Measurements from ENCODE around the gene RALGPS1.
"Not testable (repeated sequence)": the region's sequence is repeated elsewhere in the genome, so short reads cannot be mapped to it uniquely, and the experiment has no call there.

The RALGPS1 gene

DNA sequence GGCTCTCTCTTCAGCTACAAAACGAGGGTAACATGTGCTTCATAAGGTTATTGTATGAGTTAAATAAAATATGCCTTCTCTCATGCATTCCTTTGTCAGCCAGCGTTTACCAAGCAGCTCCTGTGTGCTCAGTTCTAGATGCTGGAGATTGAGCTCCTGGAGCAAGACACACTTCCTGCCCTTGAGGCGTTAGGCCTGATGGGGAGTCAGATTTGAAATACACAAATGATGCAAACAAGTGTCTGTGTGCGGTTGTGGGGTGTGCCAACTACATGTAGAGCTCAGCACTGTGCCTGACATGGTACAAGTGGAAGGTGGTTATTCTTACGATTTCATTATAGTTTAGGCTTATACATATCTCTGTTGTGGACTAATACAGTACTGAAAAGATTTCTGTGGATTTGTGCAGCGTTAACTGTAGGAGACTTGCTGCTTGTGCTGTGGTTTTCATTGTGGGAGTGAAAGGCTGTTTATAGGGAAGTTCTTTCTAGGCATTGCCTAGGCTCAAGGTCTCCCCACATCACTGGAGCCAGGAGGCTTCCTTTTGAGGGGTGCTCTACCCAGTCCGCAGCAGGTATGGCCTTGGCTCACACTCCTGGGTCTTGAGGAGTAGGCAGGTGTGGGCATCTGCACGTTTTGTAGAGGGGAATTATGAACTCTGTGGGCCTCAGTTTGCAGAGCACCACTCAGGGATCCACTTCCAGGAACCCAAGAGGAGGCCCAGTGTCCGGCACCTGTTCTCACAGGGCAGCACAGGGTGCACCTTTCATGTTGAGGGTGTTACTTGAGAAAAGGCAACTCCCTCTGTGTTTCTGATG is 247.7 kb downstream of the RALGPS1 start:
- DNase-seq: no peak

DNA sequence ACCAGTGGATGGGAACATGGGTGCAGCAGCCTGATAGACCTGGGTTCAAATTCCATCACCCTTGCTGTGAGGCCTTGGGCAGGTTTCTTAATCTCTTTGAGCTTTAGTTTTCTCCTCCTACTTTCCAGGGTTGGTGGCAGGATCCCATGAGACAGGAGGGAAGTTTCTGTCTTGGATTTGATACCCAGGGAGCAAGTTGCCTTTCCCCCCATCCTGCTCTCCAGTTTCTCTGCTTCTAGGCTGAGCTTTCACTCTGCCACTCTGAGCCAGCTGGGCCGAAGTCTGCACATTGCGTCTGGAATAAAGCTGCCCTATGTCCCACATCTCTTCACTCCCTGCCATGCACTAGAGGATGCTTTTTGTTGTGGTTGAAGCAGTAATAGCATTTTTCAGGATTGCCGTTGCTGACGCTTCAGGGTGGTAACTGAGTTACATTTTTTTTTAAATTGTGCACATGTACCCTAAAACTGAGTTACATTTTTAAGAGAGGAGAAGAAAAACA is 248.3 kb downstream of the RALGPS1 start:
- DNase-seq: no peak

DNA sequence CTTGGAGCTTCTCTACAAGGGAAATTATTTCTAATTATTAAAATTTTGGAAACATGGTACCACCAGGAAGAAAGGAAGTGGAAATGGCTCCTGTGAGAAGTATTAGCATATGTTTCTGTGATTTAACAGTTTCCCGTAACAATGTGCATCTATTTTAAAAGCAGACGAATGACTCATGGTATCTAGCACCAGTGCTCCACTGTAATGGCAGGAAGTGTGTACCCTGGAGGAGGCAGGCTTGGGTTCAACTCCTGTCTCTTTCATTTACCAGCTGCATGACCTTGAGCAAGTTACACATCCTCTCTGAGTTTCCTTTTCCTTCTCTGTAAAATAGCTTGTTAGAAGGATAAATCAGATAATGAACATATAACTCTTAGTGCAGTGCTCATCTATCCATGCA is 248.8 kb downstream of the RALGPS1 start:
- DNase-seq: no peak

DNA sequence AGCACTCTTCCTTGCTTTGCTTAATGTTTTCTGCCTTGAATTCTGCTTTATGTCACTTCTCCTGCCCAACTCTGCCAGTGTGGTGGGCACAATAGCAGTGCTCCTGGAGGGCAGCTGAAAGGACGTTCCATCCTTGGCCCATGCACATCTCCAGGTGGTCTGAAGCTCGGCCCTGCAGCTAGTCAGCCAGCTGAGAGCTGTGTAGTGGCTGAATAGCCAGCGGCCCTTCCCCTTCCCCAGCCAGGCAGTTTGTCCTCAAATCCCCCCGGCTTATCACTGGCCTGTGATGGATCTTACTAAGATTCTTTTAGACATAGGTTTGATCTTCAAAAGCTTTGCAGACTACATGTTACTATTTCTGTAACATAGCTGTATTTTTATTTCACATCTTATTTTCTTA is 250.5 kb downstream of the RALGPS1 start:
- DNase-seq: no peak

DNA sequence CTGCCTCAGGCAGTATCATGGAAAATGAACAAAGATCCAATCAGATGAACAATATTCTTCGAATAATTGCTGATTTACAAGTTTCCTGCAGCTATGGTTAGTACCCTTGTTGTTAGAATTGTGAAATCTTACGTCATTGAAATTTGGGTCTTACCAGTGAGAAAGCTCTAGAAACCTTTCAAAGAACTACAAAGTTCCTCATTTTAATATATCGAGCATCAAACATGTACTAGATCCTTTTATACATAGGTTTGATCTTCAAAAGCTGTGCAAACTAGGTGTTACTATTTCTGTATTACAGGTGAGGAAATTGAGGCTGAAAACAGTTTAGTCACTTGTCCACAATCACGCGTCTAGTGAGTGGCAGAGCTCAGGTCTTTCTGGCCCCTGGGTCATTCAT is 251.5 kb downstream of the RALGPS1 start:
- no peak for DNase-seq

DNA sequence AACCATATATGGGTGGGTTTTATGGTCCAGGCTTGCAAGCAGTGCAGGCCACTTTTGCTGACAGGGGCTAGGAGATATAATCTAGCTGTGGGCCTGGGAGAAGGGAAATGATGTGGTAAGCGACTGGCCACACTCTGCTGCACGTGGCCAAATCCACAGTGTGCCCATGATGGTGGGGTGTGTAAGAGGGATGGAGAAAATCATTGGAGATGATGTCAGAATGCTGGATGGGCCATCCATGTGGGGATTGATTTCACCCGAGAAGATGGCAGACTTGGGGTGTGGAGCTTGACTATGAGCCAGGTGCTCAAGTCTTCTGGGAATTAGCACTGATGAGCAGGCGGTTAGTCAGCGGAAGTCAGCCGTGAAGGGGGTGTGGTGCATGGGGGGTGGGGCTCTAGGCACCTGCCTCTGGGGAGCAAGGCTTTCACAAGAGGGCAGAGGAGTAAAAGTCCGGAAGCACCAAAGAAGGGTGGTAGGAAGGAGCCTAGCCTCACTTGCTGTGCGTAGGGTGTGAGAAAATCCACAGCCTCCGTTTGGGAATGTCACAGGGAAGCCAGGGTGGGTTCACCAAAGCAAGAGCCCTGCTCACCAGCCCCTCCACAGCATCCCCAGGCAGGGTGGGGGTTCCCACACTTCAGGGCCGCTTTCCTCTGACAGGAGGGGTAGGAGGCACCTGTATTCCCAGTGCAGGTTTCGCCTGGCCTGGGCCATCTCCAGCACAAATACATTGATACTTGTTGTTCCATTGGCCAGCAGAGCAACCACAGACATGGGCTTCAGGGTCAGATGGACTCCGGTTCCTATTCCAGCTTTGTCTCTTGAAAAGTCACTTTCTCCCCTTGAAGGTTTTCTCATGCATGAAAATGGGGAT is 252.3 kb downstream of the RALGPS1 start:
- peak; percentile 63 to 80 for DNase-seq

DNA sequence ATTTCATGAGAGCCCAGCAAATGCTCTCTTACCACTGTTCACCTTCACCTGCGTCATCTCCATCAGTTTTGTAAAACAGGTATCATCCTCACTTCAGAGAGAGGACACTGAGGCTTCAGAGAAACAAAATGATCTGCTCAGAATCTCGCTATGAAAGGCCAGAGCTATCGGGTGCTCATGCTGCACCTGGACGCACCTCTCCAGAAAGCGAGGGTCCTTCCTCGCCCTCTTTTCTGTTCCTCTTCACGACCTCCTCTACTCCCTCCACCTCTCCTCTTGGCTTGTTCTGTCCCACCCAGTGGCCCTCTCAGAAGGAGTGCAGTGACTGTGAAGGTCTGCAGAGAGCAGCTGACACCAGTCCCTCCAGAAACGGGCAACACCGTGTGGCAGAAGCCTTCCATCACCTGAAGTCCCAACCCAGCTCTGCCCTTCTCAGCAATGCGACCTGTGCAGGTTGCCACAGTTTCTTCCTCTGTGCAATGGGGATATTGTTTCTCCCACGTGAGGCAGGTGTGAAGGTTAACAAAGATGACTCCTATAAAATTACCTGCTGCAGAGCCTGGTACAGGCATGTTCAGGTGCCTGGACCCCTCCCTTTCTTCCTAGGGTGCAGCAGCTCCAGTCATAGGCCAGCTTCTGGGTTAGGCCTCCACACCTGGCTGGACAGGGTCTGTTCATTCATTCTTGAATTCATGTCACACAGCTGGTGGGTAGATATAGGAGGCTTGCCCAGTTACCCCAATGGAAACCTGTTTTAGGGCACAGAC is 253.2 kb downstream of the RALGPS1 start:
- no peak for DNase-seq

DNA sequence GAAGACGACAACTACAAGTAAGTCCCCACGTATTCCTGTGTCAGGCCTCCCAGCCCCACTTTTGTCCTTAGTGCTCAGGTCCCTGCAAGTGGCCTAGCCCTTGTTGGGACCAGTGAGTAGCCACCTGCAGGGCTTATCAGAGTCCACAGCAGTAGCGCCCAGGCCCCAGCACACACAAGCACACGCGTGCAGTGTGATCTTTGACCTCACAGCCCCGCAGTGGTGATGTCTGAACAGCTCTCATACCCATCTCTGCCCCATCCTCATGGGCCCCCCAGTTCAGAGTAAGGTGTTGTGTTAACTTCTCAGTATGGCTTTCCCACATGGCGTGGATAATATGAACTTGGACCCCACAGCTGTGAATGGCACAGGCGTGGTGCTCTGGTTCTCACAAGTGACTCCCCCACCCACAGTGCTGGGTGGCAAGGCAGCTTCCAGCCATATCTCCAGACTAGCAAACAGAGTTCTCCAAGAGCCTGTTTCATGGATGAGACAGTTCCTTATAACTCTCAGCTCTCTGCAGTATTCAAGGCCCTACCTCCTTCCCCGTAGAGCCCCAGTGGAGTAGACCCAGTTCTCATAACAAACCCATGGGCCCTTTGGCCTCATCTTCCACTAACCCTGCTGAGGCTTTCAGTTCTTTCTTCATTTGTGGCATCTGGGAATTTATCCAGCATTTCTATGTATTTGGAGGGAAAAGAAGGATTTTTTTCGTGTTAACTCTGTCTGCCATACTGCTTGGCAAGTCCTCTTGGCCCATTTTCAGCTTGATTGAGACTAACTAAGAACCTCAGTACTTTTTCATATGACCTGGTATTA is 254.4 kb downstream of the RALGPS1 start:
- no peak for DNase-seq

DNA sequence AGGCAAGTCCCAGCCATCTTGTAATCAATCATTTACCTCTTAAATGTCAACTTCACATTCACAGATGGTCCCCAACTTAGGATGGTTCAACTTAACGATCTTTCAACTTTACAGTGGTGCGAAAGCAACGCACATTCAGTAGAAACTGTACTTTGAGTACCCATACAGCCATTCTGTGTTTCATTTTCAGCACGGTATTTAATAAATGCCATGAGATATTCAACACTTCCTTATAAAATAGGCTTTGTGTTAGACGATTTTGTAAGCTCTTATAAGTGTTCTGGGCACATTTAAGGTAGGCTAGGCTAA is 254.9 kb downstream of the RALGPS1 start:
- DNase-seq: no peak

DNA sequence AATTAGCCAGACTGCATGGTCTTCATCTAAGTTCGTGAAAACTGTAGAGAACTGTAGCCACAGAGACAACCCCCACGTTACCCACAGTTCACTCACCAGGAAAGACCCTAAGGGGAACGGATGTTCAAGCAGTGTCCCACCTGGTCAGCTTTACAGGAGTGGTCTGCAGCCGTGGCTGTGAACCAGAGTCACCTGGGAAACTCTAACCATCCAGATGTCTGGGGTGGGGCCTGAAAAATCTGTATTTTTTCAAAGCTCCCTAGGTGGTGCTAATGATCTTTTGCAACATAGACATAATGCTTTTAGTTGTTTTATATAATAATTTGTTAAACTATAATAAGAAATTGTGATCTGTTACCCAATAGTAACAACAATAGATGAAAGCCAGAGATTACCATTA is 255.5 kb downstream of the RALGPS1 start:
- DNase-seq: no peak

DNA sequence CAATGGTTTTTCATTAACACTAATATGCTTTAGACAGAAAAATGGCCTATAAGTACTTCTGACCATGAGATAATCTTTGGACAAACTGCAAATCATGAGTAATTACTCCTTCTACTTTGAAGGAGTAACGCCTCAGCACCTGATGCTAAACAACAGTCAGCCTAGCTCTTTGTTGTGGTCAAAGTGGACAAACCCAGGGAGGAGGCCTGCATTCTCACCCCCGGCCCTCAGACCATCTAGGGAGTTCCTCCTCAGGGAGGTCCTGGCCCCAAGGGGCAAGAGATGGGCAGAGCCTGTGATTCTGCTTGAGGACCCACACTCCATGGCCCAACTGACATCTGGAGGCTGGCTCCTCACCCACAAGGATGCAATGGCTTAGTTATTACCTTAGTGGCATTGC is 256.1 kb downstream of the RALGPS1 start:
- DNase-seq: no peak

DNA sequence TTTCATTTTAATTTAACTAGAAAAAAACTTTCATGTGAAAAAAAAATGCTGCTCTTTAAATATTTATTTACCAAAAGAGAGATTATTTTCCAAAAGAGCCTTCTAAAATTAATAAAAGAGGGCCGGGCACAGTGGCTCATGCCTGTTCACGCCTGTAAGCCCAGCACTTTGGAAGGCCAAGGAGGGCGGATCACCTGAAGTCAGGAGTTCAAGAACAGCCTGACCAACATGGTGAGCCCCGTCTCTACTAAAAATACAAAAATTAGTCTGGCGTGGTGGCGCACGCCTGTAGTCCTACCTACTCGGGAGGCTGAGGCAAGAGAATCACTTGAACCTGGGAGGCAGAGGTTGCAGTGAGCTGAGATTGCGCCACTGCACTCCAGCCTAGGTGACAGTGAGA is 256.8 kb downstream of the RALGPS1 start:
- DNase-seq: not testable (repeated sequence)

DNA sequence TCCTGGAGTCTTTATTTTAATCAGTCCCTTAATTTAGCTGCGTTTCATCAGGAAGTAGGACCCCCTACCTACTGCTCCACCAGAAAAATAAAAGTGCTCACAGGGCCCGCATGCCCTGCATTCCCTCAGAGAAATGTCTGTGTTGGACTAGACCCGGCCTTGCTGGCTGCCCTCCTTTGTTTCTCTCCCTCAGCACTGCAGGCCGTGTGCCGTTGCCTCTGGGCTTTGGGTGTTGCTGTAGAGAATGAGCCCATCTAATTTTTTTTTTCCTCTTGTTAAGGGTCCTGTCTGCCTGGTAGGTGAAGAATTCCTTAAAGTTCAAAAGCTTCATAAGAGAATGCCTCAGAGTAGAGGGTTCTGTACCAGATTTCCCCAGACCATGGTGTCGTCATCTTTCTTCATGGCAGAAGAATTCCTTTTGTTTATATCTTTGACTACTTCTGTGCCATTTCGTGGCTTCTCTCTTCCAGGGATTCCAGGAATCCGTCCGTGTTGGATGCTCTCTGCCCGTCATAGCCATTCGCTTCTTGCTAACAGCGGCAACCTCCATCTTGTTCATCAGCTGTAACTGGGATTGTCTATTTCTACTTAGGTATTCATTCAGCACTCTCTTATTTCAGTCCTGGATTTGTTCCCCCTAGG is 257.6 kb downstream of the RALGPS1 start:
- no peak for DNase-seq

DNA sequence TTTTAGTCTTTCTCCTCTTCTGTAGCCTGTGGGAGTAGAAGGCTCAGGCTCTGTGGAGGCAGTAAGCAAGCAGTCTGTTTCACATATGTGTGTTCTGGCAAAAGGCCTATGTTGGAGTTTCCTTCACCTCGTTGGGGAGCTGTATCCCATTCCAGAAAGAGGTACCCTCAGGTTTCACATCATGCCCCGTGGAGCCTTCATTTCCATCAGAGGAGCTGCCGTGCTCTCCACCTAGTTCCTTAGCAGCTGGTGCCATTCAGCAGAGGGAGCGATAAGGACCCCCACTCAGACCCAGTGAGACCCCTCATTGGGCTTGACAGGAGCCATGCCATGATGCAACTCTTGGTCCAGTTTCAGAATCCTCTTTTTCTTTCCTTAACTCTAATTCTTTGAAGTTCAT is 258.5 kb downstream of the RALGPS1 start:
- DNase-seq: no peak

DNA sequence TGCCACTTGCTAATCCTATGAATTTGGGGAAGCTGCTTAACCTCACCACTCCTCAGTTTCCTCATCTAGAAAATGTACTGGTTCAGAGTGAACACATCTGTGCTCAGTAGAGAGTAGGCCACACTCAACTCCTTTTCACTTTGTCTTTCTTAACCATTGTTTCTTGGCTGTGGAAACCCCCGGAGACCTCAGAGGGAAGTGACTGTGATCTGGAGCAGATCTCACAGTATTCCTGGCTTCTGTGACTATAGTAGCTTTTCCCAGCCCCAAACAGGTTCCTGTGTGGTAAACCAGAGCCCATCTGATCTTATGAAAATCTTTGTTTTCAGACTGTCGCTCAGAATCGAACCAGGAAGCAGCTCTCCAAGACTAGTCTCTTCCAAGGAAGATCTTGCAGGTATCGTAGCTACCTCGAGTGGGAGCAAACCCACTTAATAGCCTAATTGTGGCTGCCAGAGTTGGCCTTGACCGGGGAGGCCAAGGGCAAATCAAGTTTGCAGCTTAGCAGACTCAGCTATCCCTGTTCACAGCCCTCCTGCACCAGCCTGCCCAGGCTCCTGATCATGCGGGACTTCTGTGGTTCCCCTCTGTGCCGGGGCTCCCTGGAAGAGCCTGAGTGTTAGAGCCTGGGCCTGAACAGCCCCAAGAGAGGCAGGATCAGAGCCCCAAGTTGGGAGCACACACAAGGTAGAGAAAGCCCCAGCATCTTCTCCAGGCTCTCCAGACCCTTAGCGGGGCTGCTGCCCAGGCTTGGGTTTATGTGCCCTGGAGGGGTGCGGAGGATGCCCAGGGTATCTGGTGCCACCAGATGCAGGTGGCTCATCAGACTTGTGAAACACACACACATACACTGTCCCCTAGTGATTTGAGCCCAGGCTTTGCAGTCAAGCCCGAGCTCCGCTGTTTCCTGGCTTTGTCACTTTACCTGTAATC is 260.1 kb downstream of the RALGPS1 start:
- DNase-seq: no peak

DNA sequence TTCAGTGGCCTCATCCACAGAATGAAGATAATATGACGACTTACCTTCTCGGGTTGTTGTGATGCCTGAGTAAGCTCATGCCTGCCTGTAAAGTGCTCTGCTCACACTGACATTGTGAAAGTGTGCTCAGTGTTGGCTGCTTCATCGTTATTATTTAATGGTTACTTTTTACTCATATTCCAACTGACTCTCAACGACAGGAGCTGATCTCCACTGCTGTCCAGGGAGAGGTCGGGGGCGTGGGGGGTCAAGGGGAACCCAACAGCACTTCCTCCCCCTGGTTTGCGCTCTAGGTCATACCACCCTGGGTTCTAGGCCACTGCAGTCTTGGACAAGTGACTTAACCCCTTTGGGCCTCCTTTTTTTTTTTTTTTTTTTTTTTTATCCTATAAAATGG is 260.7 kb downstream of the RALGPS1 start:
- DNase-seq: no peak

DNA sequence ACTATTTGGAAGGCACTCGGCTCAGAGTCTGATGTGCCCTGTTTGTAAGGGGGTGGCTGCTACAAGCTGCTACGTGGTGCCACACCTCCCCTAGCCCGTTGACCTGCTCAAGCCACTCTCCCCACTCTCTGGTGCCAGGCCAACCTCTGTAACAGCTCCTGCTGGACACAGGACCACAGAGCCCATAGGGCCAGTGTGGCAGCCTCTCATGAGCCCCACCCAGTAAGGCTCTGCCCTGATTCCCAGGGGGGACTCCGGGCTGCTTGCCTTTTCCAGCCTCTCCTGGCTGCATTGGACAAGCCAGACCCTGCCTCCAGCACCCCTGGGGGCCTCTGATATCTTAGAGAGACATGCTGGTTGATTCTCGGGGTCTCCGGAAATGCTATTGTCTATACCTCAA is 261.2 kb downstream of the RALGPS1 start:
- DNase-seq: no peak

DNA sequence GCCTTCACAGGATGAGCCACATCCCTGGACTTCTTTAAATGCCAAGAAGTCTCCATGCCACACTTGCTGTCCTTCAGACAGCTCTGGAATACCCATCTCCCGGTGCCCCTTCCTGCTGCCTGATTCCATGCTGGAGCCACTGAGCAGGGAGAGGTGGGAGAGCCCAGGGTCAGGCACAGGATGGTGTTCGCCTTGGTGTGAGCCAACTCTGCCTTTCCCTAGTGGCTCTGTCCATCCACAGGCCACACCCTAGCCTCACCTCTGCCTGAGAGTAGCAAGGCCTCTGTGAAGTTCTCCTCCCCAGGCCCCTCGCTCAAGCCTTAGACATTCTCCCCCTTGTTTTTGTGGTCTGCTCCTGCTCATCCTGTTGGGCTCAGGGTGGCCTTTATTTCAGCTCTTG is 262.0 kb downstream of the RALGPS1 start:
- no peak for DNase-seq

DNA sequence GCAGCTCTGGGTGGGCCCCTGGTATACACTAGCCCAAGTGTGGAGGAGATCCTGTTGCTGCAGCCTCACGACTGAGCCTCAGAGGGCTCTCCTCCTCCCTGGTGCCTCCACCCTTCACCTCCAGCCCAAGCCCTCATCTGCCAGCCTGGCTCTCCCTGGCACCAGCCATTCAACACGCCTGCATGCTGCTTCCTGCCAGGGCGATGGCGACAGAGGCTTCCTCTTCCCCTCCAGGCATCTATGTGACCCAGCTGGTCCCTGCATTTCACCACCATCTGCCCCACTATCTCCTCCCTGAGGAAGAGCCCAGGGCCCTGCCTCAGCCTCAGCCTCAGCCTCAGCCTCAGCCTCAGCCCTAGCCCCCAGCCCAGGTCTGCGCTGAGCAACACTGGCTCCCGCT is 262.6 kb downstream of the RALGPS1 start:
- no peak for DNase-seq

DNA sequence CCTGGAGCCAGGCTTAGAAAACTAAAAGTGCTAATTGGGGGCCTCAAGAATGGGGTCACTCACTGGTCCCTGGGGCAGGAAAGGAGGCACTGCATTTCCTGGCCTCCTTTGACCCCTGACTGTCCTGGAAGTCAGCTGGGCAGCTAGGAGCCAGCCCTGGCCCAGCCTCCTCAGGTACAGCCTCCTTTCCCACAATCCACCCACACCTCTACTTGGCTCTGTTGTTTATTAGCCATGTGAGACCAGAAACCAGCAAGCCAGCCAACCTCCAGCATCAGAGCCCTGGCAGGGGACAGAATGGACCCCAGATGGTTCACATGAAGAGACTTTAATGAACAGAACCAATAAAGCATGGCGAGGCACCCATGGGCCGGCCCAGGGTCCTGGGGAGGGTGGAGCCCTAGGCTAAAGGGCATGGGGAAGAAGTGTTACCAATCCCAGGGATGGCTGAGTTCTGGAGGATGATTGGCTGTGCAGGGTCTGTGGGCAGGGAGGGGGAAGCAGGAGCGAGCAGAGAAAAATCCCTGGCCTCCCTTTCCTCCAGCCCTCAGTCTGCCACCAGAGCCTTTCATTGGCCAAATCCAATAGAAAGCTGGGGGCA is 263.2 kb downstream of the RALGPS1 start:
- DNase-seq: no peak
